ENCODE measurements around the gene GMPR.
"Not testable (repeated sequence)": the region's sequence is repeated elsewhere in the genome, so short reads cannot be mapped to it uniquely, and the experiment has no call there.

DNA sequence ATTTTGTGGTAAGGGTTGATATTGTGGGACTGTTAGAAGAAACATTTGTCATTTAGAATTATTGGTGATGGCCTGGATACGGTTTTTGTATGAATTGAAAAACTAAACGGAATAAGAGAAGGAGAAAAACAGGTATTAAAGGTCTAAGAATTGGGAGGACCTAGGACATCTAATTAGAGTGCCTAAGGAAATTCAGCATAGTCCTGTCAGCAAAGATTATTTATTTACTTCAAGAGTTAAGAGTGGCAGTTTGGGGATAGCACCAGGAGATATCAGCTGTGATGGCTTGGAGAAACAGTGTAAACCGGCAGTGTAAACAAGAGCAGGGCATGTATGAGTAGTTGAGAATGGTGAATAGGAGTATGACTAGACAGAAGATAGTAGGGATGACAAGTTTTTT lies 21.2 kb downstream of the GMPR start:
- TF ChIP-seq, protein P1, sequence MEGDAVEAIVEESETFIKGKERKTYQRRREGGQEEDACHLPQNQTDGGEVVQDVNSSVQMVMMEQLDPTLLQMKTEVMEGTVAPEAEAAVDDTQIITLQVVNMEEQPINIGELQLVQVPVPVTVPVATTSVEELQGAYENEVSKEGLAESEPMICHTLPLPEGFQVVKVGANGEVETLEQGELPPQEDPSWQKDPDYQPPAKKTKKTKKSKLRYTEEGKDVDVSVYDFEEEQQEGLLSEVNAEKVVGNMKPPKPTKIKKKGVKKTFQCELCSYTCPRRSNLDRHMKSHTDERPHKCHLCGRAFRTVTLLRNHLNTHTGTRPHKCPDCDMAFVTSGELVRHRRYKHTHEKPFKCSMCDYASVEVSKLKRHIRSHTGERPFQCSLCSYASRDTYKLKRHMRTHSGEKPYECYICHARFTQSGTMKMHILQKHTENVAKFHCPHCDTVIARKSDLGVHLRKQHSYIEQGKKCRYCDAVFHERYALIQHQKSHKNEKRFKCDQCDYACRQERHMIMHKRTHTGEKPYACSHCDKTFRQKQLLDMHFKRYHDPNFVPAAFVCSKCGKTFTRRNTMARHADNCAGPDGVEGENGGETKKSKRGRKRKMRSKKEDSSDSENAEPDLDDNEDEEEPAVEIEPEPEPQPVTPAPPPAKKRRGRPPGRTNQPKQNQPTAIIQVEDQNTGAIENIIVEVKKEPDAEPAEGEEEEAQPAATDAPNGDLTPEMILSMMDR (optimal IDR thresholded peaks at IDR 0.05 in 1 of 3, IDR thresholded peaks at IDR 0.05 in 1 of 3, conservative IDR thresholded peaks at IDR 0.05 in 1 of 3; ENCODE audit: extremely low read depth in 1 of 3, insufficient read depth in 2 of 3, low read length in 3 of 3): not testable (repeated sequence)
- not testable (repeated sequence) for TF ChIP-seq EZH2 (IDR thresholded peaks at IDR 0.05; ENCODE audit: low read length)

Data from keratinocyte (primary cell).